Nephron (organoid): Measurements from ENCODE around the gene ANO10.

Source experiments
- H3K27ac Mint-ChIP-seq, 3 experiments: 2 replicates each; pipeline ENCODE4 v1.8.0; 2020; ENCODE audit warnings: mixed read lengths in 3 of 3, mild to moderate bottlenecking in 2 of 3, moderate library complexity in 1 of 3
- H3K27me3 Mint-ChIP-seq: 2 replicates; pipeline ENCODE4 v1.8.0; 2021; ENCODE audit warnings: low read depth, mild to moderate bottlenecking, moderate library complexity, mixed read lengths
- H3K36me3 Mint-ChIP-seq: 2 replicates; pipeline ENCODE4 v1.8.0; 2020; ENCODE audit warnings: low read depth, mixed read lengths
- H3K4me1 Mint-ChIP-seq: 2 replicates; pipeline ENCODE4 v1.8.0; 2020; ENCODE audit warnings: mixed read lengths
- H3K4me3 Mint-ChIP-seq, 3 experiments: 2 replicates each; pipeline ENCODE4 v1.8.0; 2020; ENCODE audit warnings: mild to moderate bottlenecking in 3 of 3, mixed read lengths in 3 of 3, moderate library complexity in 2 of 3
- H3K9me3 Mint-ChIP-seq: 2 replicates; pipeline ENCODE4 v1.8.0; 2020; ENCODE audit warnings: mixed read lengths
- TF ChIP-seq, protein P1 (sequence below), 3 experiments: fragments of 200-600 bp; sonication (generic); IDR thresholded peaks; one replicate each; pipeline ENCODE4 v1.5.0; 2021; ENCODE audit warnings: antibody characterized with exemption in 3 of 3; ENCODE audit not compliant: unreplicated experiment in 3 of 3

ANO10 gene

DNA sequence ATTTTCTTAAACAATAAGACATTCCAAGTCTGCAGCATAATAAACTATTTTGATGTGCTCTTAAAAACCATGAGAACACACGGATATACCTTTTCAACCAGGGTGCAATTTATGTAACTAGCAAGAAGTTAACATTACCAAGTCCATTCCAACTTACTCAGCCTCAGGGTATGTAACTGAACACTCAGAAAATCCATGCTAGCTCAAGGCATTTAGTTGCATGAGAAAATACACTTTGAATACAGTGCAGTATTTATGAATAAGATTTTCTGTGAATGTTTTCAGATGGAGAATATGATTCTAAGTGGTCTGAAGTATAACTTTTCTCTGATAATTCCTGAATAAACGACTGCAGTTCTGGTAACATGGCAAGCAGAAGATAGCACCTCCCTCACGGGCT is 211.2 kb downstream of the ANO10 start:
- TF ChIP-seq, protein P1, sequence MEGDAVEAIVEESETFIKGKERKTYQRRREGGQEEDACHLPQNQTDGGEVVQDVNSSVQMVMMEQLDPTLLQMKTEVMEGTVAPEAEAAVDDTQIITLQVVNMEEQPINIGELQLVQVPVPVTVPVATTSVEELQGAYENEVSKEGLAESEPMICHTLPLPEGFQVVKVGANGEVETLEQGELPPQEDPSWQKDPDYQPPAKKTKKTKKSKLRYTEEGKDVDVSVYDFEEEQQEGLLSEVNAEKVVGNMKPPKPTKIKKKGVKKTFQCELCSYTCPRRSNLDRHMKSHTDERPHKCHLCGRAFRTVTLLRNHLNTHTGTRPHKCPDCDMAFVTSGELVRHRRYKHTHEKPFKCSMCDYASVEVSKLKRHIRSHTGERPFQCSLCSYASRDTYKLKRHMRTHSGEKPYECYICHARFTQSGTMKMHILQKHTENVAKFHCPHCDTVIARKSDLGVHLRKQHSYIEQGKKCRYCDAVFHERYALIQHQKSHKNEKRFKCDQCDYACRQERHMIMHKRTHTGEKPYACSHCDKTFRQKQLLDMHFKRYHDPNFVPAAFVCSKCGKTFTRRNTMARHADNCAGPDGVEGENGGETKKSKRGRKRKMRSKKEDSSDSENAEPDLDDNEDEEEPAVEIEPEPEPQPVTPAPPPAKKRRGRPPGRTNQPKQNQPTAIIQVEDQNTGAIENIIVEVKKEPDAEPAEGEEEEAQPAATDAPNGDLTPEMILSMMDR (IDR thresholded peaks at IDR 0.05; ENCODE audit: unreplicated experiment in 3 of 3) = no peak
- H3K4me1 Mint-ChIP-seq = peaks cover 12% of the 10 kb centered on the region
- H3K4me3 Mint-ChIP-seq = no peak overlapping the region
- no peaks in the 10 kb centered on the region for H3K9me3 Mint-ChIP-seq
- no peaks in the 10 kb centered on the region for H3K27me3 Mint-ChIP-seq
- H3K27ac Mint-ChIP-seq = no peak overlapping the region
- H3K36me3 Mint-ChIP-seq = peaks cover 4% of the 10 kb centered on the region

DNA sequence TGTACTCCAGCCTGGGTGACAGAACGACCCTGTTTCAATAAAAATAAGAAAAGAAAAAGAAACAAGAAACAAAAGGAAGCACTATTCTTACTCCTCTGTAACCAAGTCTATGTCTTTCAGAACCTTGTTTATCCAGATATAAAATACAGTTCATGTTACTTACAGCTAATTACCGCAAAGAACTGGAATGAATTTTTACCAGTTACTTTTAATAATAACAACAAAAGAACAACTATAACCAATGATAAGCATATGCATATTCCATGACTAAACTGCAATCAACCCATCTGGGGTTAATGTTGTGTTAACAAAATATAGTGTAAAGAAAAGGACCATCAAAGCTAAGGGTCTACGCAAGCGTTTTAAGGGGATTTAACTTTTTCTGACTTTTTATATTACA is 212.3 kb downstream of the ANO10 start:
- no peak overlapping the region for H3K4me3 Mint-ChIP-seq
- no peaks in the 10 kb centered on the region for H3K9me3 Mint-ChIP-seq
- H3K36me3 Mint-ChIP-seq = peaks cover 4% of the 10 kb centered on the region
- TF ChIP-seq, protein P1 (IDR thresholded peaks at IDR 0.05; ENCODE audit: unreplicated experiment in 3 of 3) = no peak
- H3K27me3 Mint-ChIP-seq = no peaks in the 10 kb centered on the region
- peaks cover 12% of the 10 kb centered on the region for H3K4me1 Mint-ChIP-seq
- no peak overlapping the region for H3K27ac Mint-ChIP-seq

DNA sequence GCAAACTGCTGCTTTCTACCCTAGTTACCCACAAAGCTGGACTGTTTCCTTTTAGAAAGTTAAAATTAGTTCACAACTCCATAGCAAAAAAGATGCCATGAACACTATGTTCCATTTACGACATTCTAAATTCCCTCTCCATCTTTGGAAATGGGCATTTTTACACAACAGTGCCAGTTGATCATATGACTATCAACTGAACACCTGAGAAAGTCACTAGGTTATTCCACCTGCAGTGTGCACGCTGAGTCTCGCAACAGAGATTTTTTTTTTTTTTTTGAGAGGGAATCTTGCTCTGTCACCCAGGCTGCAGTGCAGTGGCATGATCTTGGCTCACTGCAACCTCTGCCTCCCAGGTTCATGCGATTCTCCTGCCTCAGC is 215.2 kb downstream of the ANO10 start:
- Mint-ChIP-seq H3K4me3 (no peak overlapping the region), H3K9me3 (no peaks in the 10 kb centered on the region), H3K36me3 (peaks cover 4% of the 10 kb centered on the region), H3K4me1 (peaks cover 3% of the 10 kb centered on the region), H3K27ac (no peak overlapping the region), H3K27me3 (no peaks in the 10 kb centered on the region)
- TF ChIP-seq, protein P1 (IDR thresholded peaks at IDR 0.05; ENCODE audit: unreplicated experiment in 3 of 3) = no peak

DNA sequence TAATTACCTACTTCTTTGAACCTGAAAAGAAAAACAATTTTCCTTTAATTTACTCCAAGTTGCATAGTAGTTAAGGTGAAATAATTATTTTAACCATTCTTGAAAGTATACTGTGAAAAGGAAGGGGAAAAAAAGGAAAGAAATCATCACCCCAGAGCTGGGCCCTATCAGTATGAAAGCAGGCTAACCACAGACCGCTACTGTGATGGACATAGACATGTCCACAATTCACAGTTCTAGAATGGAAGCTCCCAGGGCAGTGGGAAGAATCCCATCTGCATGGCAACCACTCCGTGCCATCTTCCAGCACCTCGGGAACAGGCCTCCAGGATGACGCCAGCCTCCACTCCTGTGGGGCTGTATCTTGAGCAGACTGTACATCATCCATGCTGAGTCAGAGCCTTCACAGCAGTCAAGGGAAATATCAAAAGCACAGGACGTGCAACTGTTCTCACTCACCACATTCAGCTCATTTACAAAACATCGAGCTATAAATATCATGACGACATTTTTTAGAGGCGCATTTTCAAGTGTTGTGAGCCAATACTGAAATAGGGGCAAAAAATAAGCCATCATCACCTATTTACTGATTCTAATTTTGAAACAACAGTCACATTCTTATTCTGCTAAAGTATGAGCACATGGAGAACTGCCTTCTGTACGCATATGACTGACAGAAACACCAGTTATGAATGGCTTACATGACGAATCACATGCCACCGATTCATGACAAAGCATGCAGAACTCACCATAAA is 215.7 kb downstream of the ANO10 start:
- Mint-ChIP-seq H3K27ac (no peak overlapping the region), H3K36me3 (peaks cover 4% of the 10 kb centered on the region), H3K9me3 (no peaks in the 10 kb centered on the region), H3K4me1 (peaks cover 6% of the 10 kb centered on the region), H3K27me3 (no peaks in the 10 kb centered on the region), H3K4me3 (no peak overlapping the region)
- TF ChIP-seq, protein P1 (IDR thresholded peaks at IDR 0.05; ENCODE audit: unreplicated experiment in 3 of 3) = no peak

DNA sequence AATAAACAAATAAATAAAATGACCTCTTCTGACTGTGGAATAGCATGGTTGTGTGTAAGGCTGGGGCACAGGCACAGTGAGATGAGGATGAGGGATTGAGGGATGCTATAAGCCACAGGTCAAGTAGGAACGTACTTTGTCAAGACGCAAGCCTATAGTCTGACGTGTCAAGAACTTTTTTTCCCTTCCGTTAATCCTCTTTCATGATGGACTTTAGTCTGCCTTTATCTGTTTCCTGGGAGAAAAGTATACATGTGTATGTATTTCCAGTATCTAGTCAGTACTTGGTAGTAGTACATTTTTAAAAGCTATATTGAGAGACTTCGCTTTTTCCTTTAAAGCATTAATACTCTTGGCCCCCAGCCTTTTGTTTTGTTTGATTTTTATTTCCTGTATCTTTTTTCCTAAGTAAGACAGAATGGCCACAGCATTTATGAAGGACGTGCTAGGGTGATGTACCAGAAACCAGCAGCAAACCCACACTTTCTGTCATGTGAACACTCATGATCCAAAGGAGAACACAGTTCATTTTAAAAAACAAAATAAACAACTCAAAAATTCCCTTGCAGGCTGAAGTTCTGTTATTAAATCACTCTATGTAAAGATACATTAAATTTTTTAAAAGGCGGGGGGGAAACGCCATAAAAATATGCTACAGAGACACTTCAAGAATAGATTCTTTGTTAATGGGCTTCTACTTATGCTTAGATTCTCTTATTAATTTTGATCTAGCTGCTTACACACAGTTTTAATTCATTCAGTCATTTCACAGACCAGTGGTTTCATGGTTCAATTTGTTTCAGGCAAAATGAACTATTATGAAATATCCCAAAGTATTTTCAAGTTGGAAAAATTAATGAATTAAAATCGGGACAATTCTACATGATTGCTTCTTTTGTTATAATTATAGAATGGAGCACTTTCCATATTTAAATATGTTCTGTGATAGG is 220.8 kb downstream of the ANO10 start:
- no peaks in the 10 kb centered on the region for H3K36me3 Mint-ChIP-seq
- TF ChIP-seq, protein P1 (IDR thresholded peaks at IDR 0.05; ENCODE audit: unreplicated experiment in 3 of 3) = no peak
- peaks cover 4% of the 10 kb centered on the region for H3K27me3 Mint-ChIP-seq
- H3K4me3 Mint-ChIP-seq = no peak overlapping the region
- no peaks in the 10 kb centered on the region for H3K9me3 Mint-ChIP-seq
- peaks cover 14% of the 10 kb centered on the region for H3K4me1 Mint-ChIP-seq
- no peak overlapping the region for H3K27ac Mint-ChIP-seq
